GM18909 (cell line): ENCODE measurements around the gene KREMEN2.
"Not testable (repeated sequence)": the region's sequence is repeated elsewhere in the genome, so short reads cannot be mapped to it uniquely, and the experiment has no call there.

Experiments used
- ATAC-seq: cut with Tn5 transposase; IDR thresholded peaks from one replicate; pipeline ENCODE4 v1.9.1; 2021; ENCODE audit warnings: mild to moderate bottlenecking; ENCODE audit not compliant: unreplicated experiment, poor library complexity

The KREMEN2 gene

GRCh38 chr16:2937170-2937569, 26.9 kb upstream of the KREMEN2 start:
- ATAC-seq: no peak

DNA sequence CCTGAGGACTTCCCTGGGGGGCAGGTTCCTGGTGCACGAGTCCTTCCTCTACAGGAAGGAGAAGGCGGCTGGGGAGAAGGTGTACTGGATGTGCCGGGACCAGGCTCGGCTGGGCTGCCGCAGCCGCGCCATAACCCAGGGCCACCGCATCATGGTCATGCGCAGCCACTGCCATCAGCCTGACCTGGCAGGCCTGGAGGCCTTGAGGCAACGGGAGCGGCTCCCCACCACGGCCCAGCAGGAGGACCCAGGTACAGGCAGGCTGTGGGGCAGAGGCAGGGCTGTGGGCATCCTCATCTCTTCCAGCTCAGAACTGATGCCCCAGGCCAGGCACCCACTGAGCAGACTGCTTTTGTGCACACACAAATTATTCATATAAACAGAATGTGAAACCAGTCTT, 25.9 kb upstream of the KREMEN2 start:
- ATAC-seq: no peak

- ATAC-seq: no peak
Observed at GRCh38 chr16:2939968-2940367, 24.1 kb upstream of the KREMEN2 start.

- no peak for ATAC-seq
Observed at GRCh38 chr16:2942045-2942444, 22.0 kb upstream of the KREMEN2 start.

GRCh38 chr16:2943716-2944115, 20.4 kb upstream of the KREMEN2 start:
- ATAC-seq: not testable (repeated sequence)

DNA sequence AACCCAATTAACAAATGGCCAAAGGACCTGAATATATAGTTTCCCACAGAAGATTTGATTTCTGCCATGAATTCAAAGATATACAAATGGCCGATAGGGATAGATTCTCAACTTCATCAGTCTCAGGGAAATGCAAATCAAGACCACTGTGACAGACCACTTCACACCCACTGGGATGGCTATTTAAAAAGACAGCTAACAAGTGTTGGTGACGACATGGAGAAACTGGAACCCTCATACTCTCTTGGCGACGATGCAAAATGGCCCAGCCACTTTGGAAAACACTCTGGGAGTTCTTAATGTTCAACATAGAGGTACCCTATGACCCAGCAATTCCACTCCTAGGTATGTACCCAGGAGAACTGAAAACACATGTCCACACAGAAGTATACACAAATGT, 17.4 kb upstream of the KREMEN2 start:
- no peak for ATAC-seq

DNA sequence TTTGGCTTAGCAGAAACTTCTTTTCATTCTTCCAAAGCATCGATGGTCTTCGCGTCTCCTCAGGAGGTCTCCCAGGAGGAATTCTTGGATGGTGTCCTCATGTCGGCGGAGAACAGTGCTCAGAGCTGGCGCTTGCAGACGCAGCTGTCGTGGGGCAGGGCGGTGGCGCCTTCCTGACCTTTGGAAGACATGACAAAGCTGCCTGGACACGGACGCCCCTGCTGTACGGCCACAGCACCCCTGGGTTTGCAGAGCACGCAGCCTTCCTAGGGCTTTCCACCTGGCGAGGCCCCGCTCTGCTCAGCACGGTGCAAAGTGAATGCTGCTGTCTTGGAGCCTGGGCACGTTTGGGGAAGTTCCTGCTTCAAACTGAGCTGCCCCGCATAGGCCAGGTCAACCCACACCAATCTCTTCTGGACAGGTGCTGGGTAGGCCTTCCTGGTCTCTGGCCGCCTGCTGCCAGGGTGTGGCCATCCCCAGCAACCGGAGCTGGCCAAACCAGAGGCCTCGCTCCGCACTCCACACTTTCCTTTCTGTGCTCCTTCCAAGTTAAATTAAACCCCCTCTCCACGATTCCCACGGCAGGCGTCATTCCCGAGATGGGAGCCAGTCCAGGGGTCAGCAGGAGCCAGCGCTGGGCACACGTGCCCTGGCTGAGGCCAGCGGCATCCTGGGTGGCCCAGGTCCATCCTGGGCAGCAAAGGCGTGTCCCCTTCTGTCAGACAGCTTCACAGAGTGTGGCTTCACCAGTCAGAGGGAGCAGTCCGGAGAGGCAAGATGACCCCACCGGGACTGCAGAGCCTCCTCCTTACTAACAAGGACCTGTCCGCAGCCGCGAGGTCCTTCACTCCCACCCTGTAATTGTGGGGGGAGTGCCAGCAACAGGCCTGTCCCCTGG, 15.0 kb upstream of the KREMEN2 start:
- ATAC-seq: no peak

DNA sequence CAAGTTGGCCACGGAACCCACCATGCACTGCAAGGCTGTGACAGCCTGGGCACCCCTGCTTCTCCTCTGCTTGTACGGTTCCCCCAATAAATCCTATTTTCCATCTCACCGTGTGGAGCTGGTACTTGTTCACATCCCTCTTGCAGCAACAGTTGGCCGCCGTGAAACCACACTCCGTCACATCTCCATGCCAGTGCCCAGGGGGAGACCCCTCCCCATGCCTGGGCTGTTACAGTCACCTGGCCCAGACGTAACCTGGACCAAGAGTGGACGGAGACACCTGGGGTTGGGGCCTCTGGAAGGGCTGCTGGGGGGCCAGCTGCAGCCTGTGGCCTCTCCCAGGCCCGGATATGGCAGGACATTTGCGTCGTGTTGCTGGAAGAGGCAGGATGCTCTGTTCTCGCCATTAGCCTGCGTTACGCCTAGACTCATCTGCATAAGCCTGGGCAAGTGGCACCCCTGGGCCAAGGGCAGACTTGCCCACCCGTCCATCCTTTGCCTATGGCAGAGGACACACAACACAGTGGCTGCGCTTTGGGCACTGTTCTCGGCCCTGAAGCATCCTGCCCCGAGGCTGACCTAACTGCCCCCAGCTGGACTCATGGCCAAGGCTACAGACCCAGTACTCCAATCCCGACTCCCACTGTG, 14.2 kb upstream of the KREMEN2 start:
- ATAC-seq: no peak

DNA sequence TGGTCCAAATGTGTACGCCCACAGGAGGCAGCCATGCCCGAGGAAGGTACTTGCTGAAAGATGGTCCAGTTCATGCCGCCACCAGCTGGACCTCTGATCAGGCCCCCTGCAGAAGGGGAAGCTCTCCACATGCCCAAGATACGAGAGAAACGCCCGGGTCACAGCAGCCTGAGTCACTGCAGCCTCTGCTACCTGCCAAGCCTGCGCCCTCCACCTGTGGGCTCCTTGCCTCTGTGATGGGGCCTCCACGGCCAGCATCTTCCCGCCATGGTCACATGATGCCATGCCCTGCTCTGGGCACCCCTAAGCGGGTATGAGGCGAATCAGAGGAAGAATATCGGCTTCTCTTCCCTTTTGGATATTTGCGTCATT, 13.7 kb upstream of the KREMEN2 start:
- no peak for ATAC-seq

DNA sequence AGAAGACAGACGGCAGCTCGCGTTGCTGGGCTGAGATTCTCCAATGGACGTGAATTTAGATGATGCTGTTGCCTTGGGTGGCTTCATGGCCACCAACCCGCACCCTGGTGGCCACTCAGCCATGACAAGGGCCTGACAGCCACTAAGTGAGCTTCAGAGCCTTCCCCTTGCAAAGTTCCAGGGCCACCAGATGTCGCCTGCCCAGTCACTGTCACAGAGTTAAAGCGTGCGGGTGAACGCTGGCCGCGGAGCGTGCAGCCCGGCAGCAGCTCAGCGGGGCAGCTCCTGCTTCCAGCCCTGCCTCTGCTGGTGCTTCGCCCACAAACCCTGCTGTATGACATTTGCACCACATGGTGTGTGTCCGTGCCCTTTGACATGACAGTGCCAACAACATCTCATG, 13.3 kb upstream of the KREMEN2 start:
- ATAC-seq: no peak

GRCh38 chr16:2952679-2953078, 11.4 kb upstream of the KREMEN2 start:
- no peak for ATAC-seq

- ATAC-seq: no peak
Observed at GRCh38 chr16:2953706-2954627, 10.1 kb upstream of the KREMEN2 start.

- ATAC-seq: no peak
Observed at GRCh38 chr16:2954656-2955381, 9.3 kb upstream of the KREMEN2 start.

DNA sequence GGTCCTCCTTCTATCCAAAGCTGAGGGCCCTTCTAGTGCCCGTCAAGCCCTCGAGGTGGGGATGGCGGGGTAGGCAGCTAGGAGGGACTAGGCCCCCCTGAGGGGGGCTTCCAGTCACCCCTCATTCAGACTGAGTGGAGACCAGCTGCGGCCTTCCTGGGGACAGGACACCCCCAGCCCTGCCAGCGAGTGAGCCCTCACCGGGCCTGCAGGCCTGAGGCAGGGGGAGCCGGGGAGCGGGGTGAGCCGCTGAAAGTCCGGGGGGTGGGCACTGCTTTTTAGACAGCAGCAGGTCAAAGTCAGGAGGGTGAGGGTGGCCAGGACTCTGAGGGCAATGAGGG, 8.7 kb upstream of the KREMEN2 start:
- no peak for ATAC-seq

GRCh38 chr16:2955779-2956578, 8.1 kb upstream of the KREMEN2 start:
- no peak for ATAC-seq

- no peak for ATAC-seq
Observed at GRCh38 chr16:2956579-2956956, 7.5 kb upstream of the KREMEN2 start.

DNA sequence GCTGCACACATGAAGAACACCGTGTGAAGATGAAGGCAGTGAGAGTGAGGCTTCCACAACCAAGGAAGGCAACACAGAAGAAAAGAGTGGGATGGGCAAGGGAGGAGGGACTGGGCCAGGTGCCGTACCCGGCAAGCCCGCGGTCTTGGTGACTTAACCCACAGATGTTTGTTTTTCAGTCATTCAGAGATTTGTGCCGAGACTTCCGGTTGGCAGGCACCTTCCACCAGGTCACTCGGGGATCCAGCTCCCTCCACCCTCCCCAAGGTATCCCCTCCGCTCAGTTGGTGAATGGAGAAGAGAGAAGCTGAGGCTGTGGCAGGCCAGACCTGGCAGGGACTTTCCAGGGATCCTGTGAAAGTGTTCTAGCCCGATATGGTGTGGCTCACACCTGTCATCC, 4.9 kb upstream of the KREMEN2 start:
- ATAC-seq: no peak

DNA sequence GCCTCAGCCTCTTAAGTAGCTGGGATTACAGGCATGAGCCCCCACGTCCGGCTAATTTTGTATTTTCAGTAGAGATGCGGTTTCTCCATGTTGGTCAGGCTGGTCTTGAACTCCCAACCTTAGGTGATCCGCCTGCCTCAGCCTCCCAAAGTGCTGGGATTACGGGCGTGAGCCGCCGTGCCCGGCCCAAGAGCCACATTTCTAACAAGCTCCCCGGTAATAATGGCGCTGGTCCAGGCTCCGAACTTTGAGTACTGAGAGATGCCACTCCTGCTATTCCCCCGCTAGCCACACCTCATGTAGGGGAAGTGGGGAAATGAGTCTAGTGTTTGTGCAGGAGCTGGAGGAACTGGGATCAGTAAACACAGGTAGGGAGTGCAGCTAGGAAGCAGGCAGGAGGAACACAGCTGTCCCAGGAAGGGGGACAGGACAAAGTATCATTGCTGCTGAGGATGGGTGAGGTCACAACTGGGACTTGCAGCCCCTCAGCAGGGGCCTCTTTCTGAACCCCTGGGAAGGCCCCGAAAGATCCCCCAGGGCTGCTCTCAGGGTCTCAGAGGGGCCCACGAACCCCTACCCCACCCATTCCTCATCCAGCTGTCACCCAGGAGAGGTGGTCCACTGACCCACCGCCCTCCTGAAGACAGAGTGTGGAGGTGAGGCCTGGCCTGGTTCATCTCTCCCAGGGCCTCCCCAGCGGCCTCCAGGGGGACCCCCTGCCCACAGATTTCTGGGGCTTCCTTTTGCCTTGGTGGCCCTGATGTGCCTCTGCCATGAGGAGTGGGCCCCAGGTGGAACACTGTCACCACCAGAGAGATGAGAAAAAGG, 3.7 kb upstream of the KREMEN2 start:
- no peak for ATAC-seq
